H9 (cell line): ENCODE data around the gene TRPV4. TPM values are rescaled to one million over a fixed set of nuclear protein-coding genes. Genes with fewer than 3 reads are reported as not detected.
A peak's percentile ranks its signal among the peaks of the same experiment; 100 is the strongest.

Experiments
- DNase-seq: peaks from one replicate; pipeline ENCODE4 v3.0.0-alpha.2; 2017
- H2AFZ ChIP-seq: one replicate; pipeline ENCODE4 v1.6.1; 2013; ENCODE audit warnings: mild to moderate bottlenecking, low read length, control low read depth, moderate library complexity
- H2AK5ac ChIP-seq: 2 replicates; pipeline ENCODE4 v1.6.1; 2013; ENCODE audit warnings: low read length, control low read depth, mixed read lengths; ENCODE audit not compliant: insufficient read length
- H2BK120ac ChIP-seq: one replicate; pipeline ENCODE4 v1.6.1; 2013; ENCODE audit warnings: low read depth, mild to moderate bottlenecking, low read length, control low read depth, inconsistent platforms; ENCODE audit not compliant: poor library complexity, severe bottlenecking
- H2BK12ac ChIP-seq: 2 replicates; pipeline ENCODE4 v1.6.1; 2013; ENCODE audit warnings: low read length, control low read depth, mixed read lengths, low read depth; ENCODE audit not compliant: insufficient read length
- H2BK15ac ChIP-seq: 2 replicates; pipeline ENCODE4 v1.6.1; 2013; ENCODE audit warnings: low read depth, low read length, control low read depth
- H2BK20ac ChIP-seq: one replicate; pipeline ENCODE4 v1.6.1; 2013; ENCODE audit warnings: low read depth, mild to moderate bottlenecking, low read length, control low read depth, inconsistent platforms; ENCODE audit not compliant: poor library complexity, severe bottlenecking
- H2BK5ac ChIP-seq: 2 replicates; pipeline ENCODE4 v1.6.1; 2013; ENCODE audit warnings: low read length, control low read depth, mixed read lengths; ENCODE audit not compliant: insufficient read length
- H3K14ac ChIP-seq: 2 replicates; pipeline ENCODE4 v1.6.1; 2013; ENCODE audit warnings: low read length, control low read depth; ENCODE audit not compliant: insufficient read depth
- H3K18ac ChIP-seq: 2 replicates; pipeline ENCODE4 v1.6.1; 2013; ENCODE audit warnings: low read depth, mild to moderate bottlenecking, mixed read lengths, low read length, control low read depth; ENCODE audit not compliant: insufficient read length
- H3K23ac ChIP-seq: 2 replicates; pipeline ENCODE4 v1.6.1; 2013; ENCODE audit warnings: low read length, control low read depth, mixed read lengths, low read depth; ENCODE audit not compliant: insufficient read length
- H3K23me2 ChIP-seq: 2 replicates; pipeline ENCODE4 v1.6.1; 2013; ENCODE audit warnings: low read depth, mild to moderate bottlenecking, mixed read lengths, low read length, control low read depth; ENCODE audit not compliant: insufficient read length, poor library complexity, severe bottlenecking
- H3K27ac ChIP-seq: 2 replicates; pipeline ENCODE4 v1.5.1; 2013; ENCODE audit warnings: low read length, control low read depth, mixed read lengths, low read depth; ENCODE audit not compliant: insufficient read length
- H3K27me3 ChIP-seq: 2 replicates; pipeline ENCODE4 v1.6.1; 2013; ENCODE audit warnings: low read length, control low read depth, inconsistent platforms; ENCODE audit not compliant: insufficient read depth
- H3K4ac ChIP-seq: 2 replicates; pipeline ENCODE4 v1.6.1; 2013; ENCODE audit warnings: low read depth, mild to moderate bottlenecking, control low read depth, inconsistent platforms, low read length, moderate library complexity
- H3K4me1 ChIP-seq: 2 replicates; pipeline ENCODE4 v1.6.1; 2013; ENCODE audit warnings: low read length, control low read depth, inconsistent platforms; ENCODE audit not compliant: insufficient read depth
- H3K4me2 ChIP-seq: 2 replicates; pipeline ENCODE4 v1.6.1; 2013; ENCODE audit warnings: low read length, control low read depth, mixed read lengths; ENCODE audit not compliant: insufficient read length, insufficient read depth
- H3K56ac ChIP-seq: 2 replicates; pipeline ENCODE4 v1.6.1; 2013; ENCODE audit warnings: low read depth, mild to moderate bottlenecking, mixed read lengths, low read length, control low read depth; ENCODE audit not compliant: insufficient read length
- H3K79me1 ChIP-seq: 2 replicates; pipeline ENCODE4 v1.6.1; 2013; ENCODE audit warnings: low read depth, mild to moderate bottlenecking, moderate library complexity, low read length, control low read depth, inconsistent platforms; ENCODE audit not compliant: insufficient read depth, poor library complexity, severe bottlenecking
- H3K79me2 ChIP-seq: 2 replicates; pipeline ENCODE4 v1.6.1; 2013; ENCODE audit warnings: low read length, control low read depth, inconsistent platforms; ENCODE audit not compliant: insufficient read depth
- H3K9ac ChIP-seq: 2 replicates; pipeline ENCODE4 v1.6.1; 2013; ENCODE audit warnings: low read length, control low read depth, mixed read lengths; ENCODE audit not compliant: insufficient read length; ENCODE audit errors: extremely low read depth
- H3K9me3 ChIP-seq: one replicate; pipeline ENCODE4 v1.6.1; 2013; ENCODE audit warnings: low read depth, low read length, inconsistent platforms; ENCODE audit not compliant: control insufficient read depth
- H3T11ph ChIP-seq: one replicate; pipeline ENCODE4 v1.6.1; 2013; ENCODE audit warnings: mild to moderate bottlenecking, low read length, control low read depth, inconsistent platforms
- H4K20me1 ChIP-seq: one replicate; pipeline ENCODE4 v1.6.1; 2013; ENCODE audit not compliant: control insufficient read depth, insufficient read length, insufficient read depth
- H4K5ac ChIP-seq: 2 replicates; pipeline ENCODE4 v1.6.1; 2013; ENCODE audit warnings: low read depth, mild to moderate bottlenecking, mixed read lengths, low read length, control low read depth; ENCODE audit not compliant: insufficient read length
- H4K8ac ChIP-seq: replicated peaks from 2 replicates; pipeline ENCODE4 v1.6.1; 2013; ENCODE audit warnings: low read length, control low read depth, mixed read lengths, low read depth; ENCODE audit not compliant: insufficient read length
- H4K91ac ChIP-seq: 2 replicates; pipeline ENCODE4 v1.6.1; 2013; ENCODE audit warnings: low read depth, mild to moderate bottlenecking, moderate library complexity, mixed read lengths, low read length, control low read depth; ENCODE audit not compliant: insufficient read length
- H3K27ac Mint-ChIP-seq, 3 experiments: 2 replicates in 2 of 3; 3 replicates in 1 of 3; pipeline ENCODE4 v1.8.0; 2020 to 2021; ENCODE audit warnings: mixed read lengths in 3 of 3, mild to moderate bottlenecking in 1 of 3, moderate library complexity in 1 of 3
- H3K27me3 Mint-ChIP-seq: 2 replicates; pipeline ENCODE4 v1.8.0; 2021; ENCODE audit warnings: low read depth, mild to moderate bottlenecking, moderate library complexity, mixed read lengths
- H3K36me3 Mint-ChIP-seq, 3 experiments: 2 replicates in 2 of 3; 3 replicates in 1 of 3; pipeline ENCODE4 v1.8.0; 2020 to 2021; ENCODE audit warnings: low read depth in 3 of 3, mixed read lengths in 3 of 3; ENCODE audit not compliant: insufficient read depth in 1 of 3
- H3K4me1 Mint-ChIP-seq, 2 experiments: 2 replicates each; pipeline ENCODE4 v1.8.0; 2020; ENCODE audit warnings: mixed read lengths in 2 of 2
- H3K4me3 Mint-ChIP-seq, 2 experiments: 2 replicates in 1 of 2; 3 replicates in 1 of 2; pipeline ENCODE4 v1.8.0; 2020 to 2021; ENCODE audit warnings: mild to moderate bottlenecking in 2 of 2, mixed read lengths in 2 of 2, moderate library complexity in 1 of 2
- H3K9me3 Mint-ChIP-seq, 2 experiments: 2 replicates in 1 of 2; 3 replicates in 1 of 2; pipeline ENCODE4 v1.8.0; 2020; ENCODE audit warnings: mild to moderate bottlenecking in 2 of 2, mixed read lengths in 2 of 2, moderate library complexity in 1 of 2
- CTCF ChIP-seq: fragments of 200-600 bp; sonication (generic); conservative IDR thresholded peaks from 3 replicates; pipeline ENCODE4 v1.8.0; 2021; ENCODE audit warnings: antibody characterized with exemption, mild to moderate bottlenecking
- WGBS: extraction: QIAGEN DNeasy Blood & Tissue Kit; methylation state at CpG from one replicate; pipeline ENCODE4 v1.1.7; 2013; ENCODE audit warnings: missing lambda C conversion rate, low lambda C conversion rate, mixed read lengths; ENCODE audit not compliant: insufficient read length; ENCODE audit errors: extremely low coverage; 5-methylcytosine and 5-hydroxymethylcytosine counted together
- total RNA-seq: library from RNA; stranded (reverse); gene quantifications from 2 replicates; pipeline ENCODE4 v1.2.1, GENCODE V29; 2021

TRPV4 gene
- total RNA-seq, 1 experiment from 2014 or later = 4.9 TPM

GRCh38 chr12:109739747-109740693 is 93.2 kb downstream of the TRPV4 start:
- Mint-ChIP-seq H3K4me1 (peaks cover 19 to 35% of the 10 kb centered on the region in 2 experiments), H3K36me3 (no peaks in the 10 kb centered on the region), H3K4me3 (no peak overlapping the region; a peak in 1 of 5 replicates), H3K27me3 (peaks cover 16% of the 10 kb centered on the region), H3K27ac (no peak overlapping the region), H3K9me3 (no peaks in the 10 kb centered on the region; a peak in 1 of 5 replicates)
- no peak overlapping the region for H2BK120ac ChIP-seq
- H3K23me2 ChIP-seq = no peaks in the 10 kb centered on the region
- H3K14ac ChIP-seq = no peak overlapping the region
- H2AK5ac ChIP-seq = no peak overlapping the region
- H4K91ac ChIP-seq = no peak overlapping the region
- H3K4ac ChIP-seq = no peak overlapping the region
- no peak overlapping the region for H3T11ph ChIP-seq
- no peak overlapping the region for H4K8ac ChIP-seq
- no peak overlapping the region for H3K27ac ChIP-seq
- TF ChIP-seq CTCF = peak; percentile 79
- H4K20me1 ChIP-seq = no peaks in the 10 kb centered on the region
- H3K4me1 ChIP-seq = no peaks in the 10 kb centered on the region; the same call in 1 of the 2 replicates
- H3K9ac ChIP-seq = no peak overlapping the region
- no peak overlapping the region for H2BK15ac ChIP-seq
- no peak overlapping the region for H3K4me2 ChIP-seq
- H2BK20ac ChIP-seq = no peak overlapping the region
- H4K5ac ChIP-seq = no peak overlapping the region
- H2BK12ac ChIP-seq = no peak overlapping the region
- WGBS = no CpG with 5 or more reads among the region's 18 CpGs
- H3K18ac ChIP-seq = no peak overlapping the region
- no peak overlapping the region for H3K56ac ChIP-seq
- H3K27me3 ChIP-seq = no peaks in the 10 kb centered on the region
- peak; percentile 71 for DNase-seq
- no peaks in the 10 kb centered on the region for H3K9me3 ChIP-seq
- no peaks in the 10 kb centered on the region for H3K79me1 ChIP-seq
- H3K23ac ChIP-seq = no peak overlapping the region
- no peak overlapping the region for H2AFZ ChIP-seq
- H3K79me2 ChIP-seq = no peaks in the 10 kb centered on the region
- H2BK5ac ChIP-seq = no peak overlapping the region
